ENCODE data around the gene TRMU.

GRCh38 chr22:46286941-46287872, 48.3 kb upstream of the TRMU start:
- TF ChIP-seq ZNF70 (CRISPR knock-in tag; IDR thresholded peaks at IDR 0.05) (no peak), ISL1 (CRISPR knock-in tag; IDR thresholded peaks at IDR 0.05) (no peak), ZC3H10 (CRISPR knock-in tag; IDR thresholded peaks at IDR 0.05) (no peak), PATZ1 (CRISPR knock-in tag; IDR thresholded peaks at IDR 0.05; ENCODE audit: borderline replicate concordance) (no peak), ESRRG (CRISPR knock-in tag; IDR thresholded peaks at IDR 0.05) (no peak), CSDC2 (CRISPR knock-in tag; IDR thresholded peaks at IDR 0.05) (no peak)
- TF ChIP-seq, protein P1, sequence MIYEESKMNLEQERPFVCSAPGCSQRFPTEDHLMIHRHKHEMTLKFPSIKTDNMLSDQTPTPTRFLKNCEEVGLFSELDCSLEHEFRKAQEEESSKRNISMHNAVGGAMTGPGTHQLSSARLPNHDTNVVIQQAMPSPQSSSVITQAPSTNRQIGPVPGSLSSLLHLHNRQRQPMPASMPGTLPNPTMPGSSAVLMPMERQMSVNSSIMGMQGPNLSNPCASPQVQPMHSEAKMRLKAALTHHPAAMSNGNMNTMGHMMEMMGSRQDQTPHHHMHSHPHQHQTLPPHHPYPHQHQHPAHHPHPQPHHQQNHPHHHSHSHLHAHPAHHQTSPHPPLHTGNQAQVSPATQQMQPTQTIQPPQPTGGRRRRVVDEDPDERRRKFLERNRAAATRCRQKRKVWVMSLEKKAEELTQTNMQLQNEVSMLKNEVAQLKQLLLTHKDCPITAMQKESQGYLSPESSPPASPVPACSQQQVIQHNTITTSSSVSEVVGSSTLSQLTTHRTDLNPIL (CRISPR knock-in tag; IDR thresholded peaks at IDR 0.05; ENCODE audit: low read depth), result no peak
